IMR-90 (cell line): Measurements from ENCODE around the gene EPS8. TPM values are rescaled to one million over a fixed set of nuclear protein-coding genes. Genes with fewer than 3 reads are reported as not detected.

Experiments used
- ATAC-seq: fragments of 200-7000 bp; cut with Tn5 transposase; 2 replicates; pipeline ENCODE4 v1.9.1; 2020; ENCODE audit warnings: low read depth, mild to moderate bottlenecking, moderate library complexity
- BruUV-seq: library from RNA; stranded (reverse); fragments of 400-500 nt; replicated peaks from 2 replicates; lab custom pipeline; 2021; lab: Mats Ljungman, UMichigan
- CTCF ChIA-PET: fragments of 300-600 bp; formaldehyde crosslinking; extraction: SDS; loops from one replicate; lab custom pipeline; 2021; ENCODE audit warnings: antibody characterized with exemption; lab: Yijun Ruan, JAX
- POLR2A ChIA-PET: fragments of 300-600 bp; sonication (Branson Sonifier 250); formaldehyde crosslinking; loops from one replicate; lab custom pipeline; 2022; ENCODE audit warnings: antibody characterized with exemption; ENCODE audit not compliant: unreplicated experiment; lab: Charles Lee
- DNase-seq: peaks from one replicate; pipeline ENCODE4 v3.0.0; 2013
- H2AFZ ChIP-seq: replicated peaks from 2 replicates; pipeline ENCODE3; 2013; ENCODE audit warnings: low read length, mild to moderate bottlenecking; ENCODE audit not compliant: poor library complexity
- H2AK5ac ChIP-seq: 2 replicates; pipeline ENCODE4 v1.6.1; 2013; ENCODE audit warnings: low read depth, low read length, inconsistent platforms
- H2AK9ac ChIP-seq: replicated peaks from 2 replicates; pipeline ENCODE3; 2013; ENCODE audit warnings: mild to moderate bottlenecking, low read depth, low read length, moderate library complexity; ENCODE audit not compliant: poor library complexity
- H2BK120ac ChIP-seq: 2 replicates; pipeline ENCODE4 v1.6.1; 2013; ENCODE audit warnings: low read depth, low read length, inconsistent platforms
- H2BK15ac ChIP-seq: 3 replicates; pipeline ENCODE4 v1.6.1; 2013; ENCODE audit warnings: low read depth, low read length, inconsistent platforms
- H2BK20ac ChIP-seq: 2 replicates; pipeline ENCODE4 v1.6.1; 2013; ENCODE audit warnings: low read depth, mild to moderate bottlenecking, inconsistent platforms, low read length, moderate library complexity
- H2BK5ac ChIP-seq: 2 replicates; pipeline ENCODE4 v1.6.1; 2013; ENCODE audit warnings: mild to moderate bottlenecking, low read depth, low read length, inconsistent platforms; ENCODE audit not compliant: poor library complexity, severe bottlenecking
- H3K14ac ChIP-seq: replicated peaks from 2 replicates; pipeline ENCODE4 v1.6.1; 2013; ENCODE audit warnings: low read depth, low read length, inconsistent platforms
- H3K18ac ChIP-seq: 2 replicates; pipeline ENCODE4 v1.6.1; 2013; ENCODE audit warnings: low read depth, low read length, control low read depth
- H3K23ac ChIP-seq: 2 replicates; pipeline ENCODE4 v1.6.1; 2013; ENCODE audit warnings: low read depth, low read length, inconsistent platforms
- H3K27ac ChIP-seq: 2 replicates; pipeline ENCODE4 v1.5.1; 2013; ENCODE audit warnings: mild to moderate bottlenecking, control low read depth, low read length; ENCODE audit not compliant: insufficient read depth
- H3K27me3 ChIP-seq: 2 replicates; pipeline ENCODE4 v1.6.1; 2013; ENCODE audit warnings: low read length; ENCODE audit not compliant: control insufficient read depth, insufficient read depth
- H3K36me3 ChIP-seq: 2 replicates; pipeline ENCODE4 v1.6.1; 2013; ENCODE audit warnings: low read length, mixed read lengths; ENCODE audit not compliant: control insufficient read depth, insufficient read depth
- H3K4ac ChIP-seq: 2 replicates; pipeline ENCODE4 v1.6.1; 2013; ENCODE audit warnings: low read depth, low read length, inconsistent platforms
- H3K4me1 ChIP-seq: 2 replicates; pipeline ENCODE4 v1.6.1; 2013; ENCODE audit warnings: low read length, mixed read lengths; ENCODE audit not compliant: control insufficient read depth, insufficient read depth
- H3K4me2 ChIP-seq: 2 replicates; pipeline ENCODE4 v1.6.1; 2013; ENCODE audit warnings: low read depth, mild to moderate bottlenecking, control low read depth, low read length, moderate library complexity
- H3K4me3 ChIP-seq: 2 replicates; pipeline ENCODE4 v1.5.1; 2013; ENCODE audit warnings: low read depth, mild to moderate bottlenecking, control low read depth, low read length, moderate library complexity; ENCODE audit not compliant: insufficient read depth
- H3K56ac ChIP-seq: 2 replicates; pipeline ENCODE4 v1.6.1; 2013; ENCODE audit warnings: low read length, inconsistent platforms; ENCODE audit not compliant: insufficient read depth; ENCODE audit errors: extremely low read depth
- H3K79me1 ChIP-seq, 2 experiments: 2 replicates each; pipeline ENCODE4 v1.6.1; 2013; ENCODE audit warnings: low read length in 2 of 2, inconsistent platforms in 1 of 2, low read depth in 1 of 2
- H3K9ac ChIP-seq: 2 replicates; pipeline ENCODE4 v1.6.1; 2013; ENCODE audit warnings: low read depth, low read length, control low read depth
- H3K9me1 ChIP-seq: 2 replicates; pipeline ENCODE4 v1.6.1; 2013; ENCODE audit warnings: low read length, inconsistent platforms; ENCODE audit not compliant: insufficient read depth
- H3K9me3 ChIP-seq: 2 replicates; pipeline ENCODE4 v1.6.1; 2013; ENCODE audit warnings: low read length; ENCODE audit not compliant: control insufficient read depth, insufficient read depth
- H4K20me1 ChIP-seq: 2 replicates; pipeline ENCODE4 v1.6.1; 2013; ENCODE audit warnings: low read length, inconsistent platforms; ENCODE audit not compliant: insufficient read depth
- H4K5ac ChIP-seq: 2 replicates; pipeline ENCODE4 v1.6.1; 2013; ENCODE audit warnings: mild to moderate bottlenecking, low read depth, low read length, control low read depth
- H4K8ac ChIP-seq, 2 experiments: 2 replicates each; pipeline ENCODE4 v1.6.1; 2013; ENCODE audit warnings: low read depth in 2 of 2, low read length in 2 of 2, control low read depth in 1 of 2, inconsistent platforms in 1 of 2
- H4K91ac ChIP-seq: 2 replicates; pipeline ENCODE4 v1.6.1; 2013; ENCODE audit warnings: low read depth, low read length, inconsistent platforms; ENCODE audit not compliant: insufficient read depth
- CHD1 ChIP-seq: IDR thresholded peaks from 2 replicates; pipeline ENCODE4 v1.6.1; 2012; ENCODE audit warnings: low read depth, low read length, improper control_type of control experiment
- CTCF ChIP-seq: conservative IDR thresholded peaks from 2 replicates; pipeline ENCODE4 v1.5.1; 2012; ENCODE audit warnings: mild to moderate bottlenecking, low read depth, low read length, improper control_type of control experiment
- FOS ChIP-seq: fragments of 150-350 bp; IDR thresholded peaks from 2 replicates; pipeline ENCODE4 v1.6.1; 2016; ENCODE audit warnings: low read depth, low read length
- MAFK ChIP-seq: IDR thresholded peaks from 2 replicates; pipeline ENCODE4 v1.6.1; 2012; ENCODE audit warnings: low read depth, low read length, improper control_type of control experiment
- POLR2A ChIP-seq: IDR thresholded peaks from 2 replicates; pipeline ENCODE4 v1.6.1; 2012; ENCODE audit warnings: mild to moderate bottlenecking, low read depth, low read length
- RAD21 ChIP-seq: IDR thresholded peaks from 2 replicates; pipeline ENCODE4 v1.6.1; 2012; ENCODE audit warnings: low read length, improper control_type of control experiment
- RCOR1 ChIP-seq: IDR thresholded peaks from 2 replicates; pipeline ENCODE4 v1.6.1; 2012; ENCODE audit warnings: mild to moderate bottlenecking, low read length, improper control_type of control experiment; ENCODE audit not compliant: insufficient replicate concordance
- SMC3 ChIP-seq: fragments of 150-350 bp; IDR thresholded peaks from 2 replicates; pipeline ENCODE4 v1.6.1; 2016; ENCODE audit warnings: low read depth, mild to moderate bottlenecking, antibody characterized with exemption, low read length, moderate library complexity
- USF2 ChIP-seq: fragments of 150-350 bp; IDR thresholded peaks from 2 replicates; pipeline ENCODE4 v1.6.1; 2017; ENCODE audit warnings: mild to moderate bottlenecking, antibody characterized with exemption, low read length, low read depth
- WGBS, 2 experiments: methylation state at CpG; one replicate each; pipeline versions ENCODE4 v1.1.5 to v1.1.7; 2013; ENCODE audit warnings: missing lambda C conversion rate in 2 of 2; ENCODE audit not compliant: insufficient read length in 1 of 2; ENCODE audit errors: extremely low coverage in 2 of 2; 5-methylcytosine and 5-hydroxymethylcytosine counted together
- dilution Hi-C: fragments of 300-500 bp; cut with HindIII; formaldehyde crosslinking; loops from one replicate; pipeline ENCODE4 v1.14.3; 2018; ENCODE audit warnings: low sequenced_read_pairs; ENCODE audit not compliant: unreplicated experiment
- in situ Hi-C: fragments of 300-500 bp; cut with MboI; formaldehyde crosslinking; loops from 3 replicates; pipeline ENCODE4 v1.14.3; 2019; ENCODE audit warnings: low sequenced_read_pairs, inconsistent platforms, mixed read lengths
- intact Hi-C: fragments of 100-400 bp; cut with micrococcal nuclease; formaldehyde crosslinking; loops from 2 replicates; pipeline ENCODE4 v1.10.0; 2022
- polyA plus RNA-seq, 3 experiments: library from polyadenylated mRNA; depleted of rRNA; stranded (reverse); fragments of >200 nt; gene quantifications; 2 replicates each; pipeline ENCODE4 v1.2.3, GENCODE V29; 2012; ENCODE audit warnings: low replicate concordance in 1 of 3
- total RNA-seq: library from RNA; depleted of rRNA; stranded (reverse); fragments of >200 nt; gene quantifications from 2 replicates; pipeline ENCODE4 v1.2.3, GENCODE V29; 2012

Gene EPS8
- total and polyA plus RNA-seq, 2 of the 4 experiments (the other 2 are of a cell fraction), result 45.1 to 104 TPM

GRCh38 chr12:15786772-15787171, 2.4 kb downstream of the EPS8 start:
- Histone ChIP-seq H4K91ac (no peak overlapping the region), H2AFZ (no peak overlapping the region), H2BK120ac (no peak overlapping the region), H2BK5ac (no peak overlapping the region), H3K56ac (no peak overlapping the region), H3K27ac (no peak overlapping the region), H3K9me1 (peaks cover under 1% of the 10 kb centered on the region; the same call in 1 of the 2 replicates), H4K8ac (no peak overlapping the region), H2AK9ac (no peak overlapping the region), H3K79me1 (peaks cover 15 to 36% of the 10 kb centered on the region in 2 experiments), H2BK15ac (no peak overlapping the region), H4K5ac (no peak overlapping the region), H4K20me1 (no peaks in the 10 kb centered on the region), H3K4ac (no peak overlapping the region), H2AK5ac (no peak overlapping the region), H3K36me3 (no peaks in the 10 kb centered on the region; the same call in 1 of the 2 replicates), H3K4me1 (peaks cover 4% of the 10 kb centered on the region), H3K27me3 (no peaks in the 10 kb centered on the region), H2BK20ac (no peak overlapping the region), H3K14ac (no peak overlapping the region), H3K4me3 (no peak overlapping the region), H3K9me3 (no peaks in the 10 kb centered on the region), H3K9ac (no peak overlapping the region), H3K4me2 (no peak overlapping the region), H3K18ac (no peak overlapping the region), H3K23ac (no peak overlapping the region)
- ChIA-PET POLR2A (no interaction called here), CTCF (no interaction called here)
- TF ChIP-seq CHD1, result no peak
- TF ChIP-seq USF2, result no peak
- TF ChIP-seq RAD21, result no peak
- no peak for TF ChIP-seq POLR2A
- no peak for TF ChIP-seq CTCF
- no peak for TF ChIP-seq RCOR1
- TF ChIP-seq SMC3, result no peak
- no peak for TF ChIP-seq FOS
- TF ChIP-seq MAFK, result no peak
- WGBS, 2 experiments, result no CpG with 5 or more reads among the region's 2 CpGs
- in situ Hi-C loops, result no loop called here
- no TSS peak for BruUV-seq
- ATAC-seq, result no peak
- dilution Hi-C loops, result no loop called here
- DNase-seq, result no peak
- intact Hi-C loops, result loop anchor here (5.0 to 10.0 kb wide), 2 partner anchors 139 to 252 kb away; no protein-coding TSS in a partner anchor
